Measurements from ENCODE around the gene JUP.

DNA sequence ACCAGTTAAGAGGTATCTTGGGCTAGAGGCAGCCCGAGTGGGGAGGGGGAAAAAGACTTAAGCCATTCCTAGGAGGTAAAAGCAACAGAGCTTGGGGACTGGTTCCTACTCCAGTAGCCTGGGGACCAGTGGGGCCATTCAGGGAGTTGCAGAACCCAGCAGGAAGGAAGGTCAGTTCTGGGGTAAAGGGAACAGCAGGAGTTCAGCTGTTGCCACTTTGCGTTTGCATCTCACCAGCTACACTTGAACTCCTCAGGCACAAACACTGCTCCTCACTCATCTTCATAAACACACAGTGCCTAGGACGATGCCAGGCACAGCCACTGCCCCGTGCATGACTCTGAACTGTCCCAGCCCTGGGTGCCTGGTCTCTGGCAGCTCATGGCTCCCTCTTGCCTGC lies 56.0 kb downstream of the JUP start:
- TF ChIP-seq, protein P1, sequence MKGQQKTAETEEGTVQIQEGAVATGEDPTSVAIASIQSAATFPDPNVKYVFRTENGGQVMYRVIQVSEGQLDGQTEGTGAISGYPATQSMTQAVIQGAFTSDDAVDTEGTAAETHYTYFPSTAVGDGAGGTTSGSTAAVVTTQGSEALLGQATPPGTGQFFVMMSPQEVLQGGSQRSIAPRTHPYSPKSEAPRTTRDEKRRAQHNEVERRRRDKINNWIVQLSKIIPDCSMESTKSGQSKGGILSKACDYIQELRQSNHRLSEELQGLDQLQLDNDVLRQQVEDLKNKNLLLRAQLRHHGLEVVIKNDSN (IDR thresholded peaks at IDR 0.05) = no peak
- no peak for TF ChIP-seq TCF12 (IDR thresholded peaks at IDR 0.05; ENCODE audit: low read depth)
- TF ChIP-seq, protein P2, sequence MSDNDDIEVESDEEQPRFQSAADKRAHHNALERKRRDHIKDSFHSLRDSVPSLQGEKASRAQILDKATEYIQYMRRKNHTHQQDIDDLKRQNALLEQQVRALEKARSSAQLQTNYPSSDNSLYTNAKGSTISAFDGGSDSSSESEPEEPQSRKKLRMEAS (IDR thresholded peaks at IDR 0.05) = no peak
- no peak for TF ChIP-seq EP300 (IDR thresholded peaks at IDR 0.05; ENCODE audit: borderline replicate concordance)
- TF ChIP-seq TAF1 (IDR thresholded peaks at IDR 0.05; ENCODE audit: low read depth) = no peak
- no peak for TF ChIP-seq CREB1 (IDR thresholded peaks at IDR 0.05; ENCODE audit: low read depth)
- TF ChIP-seq, protein P3, sequence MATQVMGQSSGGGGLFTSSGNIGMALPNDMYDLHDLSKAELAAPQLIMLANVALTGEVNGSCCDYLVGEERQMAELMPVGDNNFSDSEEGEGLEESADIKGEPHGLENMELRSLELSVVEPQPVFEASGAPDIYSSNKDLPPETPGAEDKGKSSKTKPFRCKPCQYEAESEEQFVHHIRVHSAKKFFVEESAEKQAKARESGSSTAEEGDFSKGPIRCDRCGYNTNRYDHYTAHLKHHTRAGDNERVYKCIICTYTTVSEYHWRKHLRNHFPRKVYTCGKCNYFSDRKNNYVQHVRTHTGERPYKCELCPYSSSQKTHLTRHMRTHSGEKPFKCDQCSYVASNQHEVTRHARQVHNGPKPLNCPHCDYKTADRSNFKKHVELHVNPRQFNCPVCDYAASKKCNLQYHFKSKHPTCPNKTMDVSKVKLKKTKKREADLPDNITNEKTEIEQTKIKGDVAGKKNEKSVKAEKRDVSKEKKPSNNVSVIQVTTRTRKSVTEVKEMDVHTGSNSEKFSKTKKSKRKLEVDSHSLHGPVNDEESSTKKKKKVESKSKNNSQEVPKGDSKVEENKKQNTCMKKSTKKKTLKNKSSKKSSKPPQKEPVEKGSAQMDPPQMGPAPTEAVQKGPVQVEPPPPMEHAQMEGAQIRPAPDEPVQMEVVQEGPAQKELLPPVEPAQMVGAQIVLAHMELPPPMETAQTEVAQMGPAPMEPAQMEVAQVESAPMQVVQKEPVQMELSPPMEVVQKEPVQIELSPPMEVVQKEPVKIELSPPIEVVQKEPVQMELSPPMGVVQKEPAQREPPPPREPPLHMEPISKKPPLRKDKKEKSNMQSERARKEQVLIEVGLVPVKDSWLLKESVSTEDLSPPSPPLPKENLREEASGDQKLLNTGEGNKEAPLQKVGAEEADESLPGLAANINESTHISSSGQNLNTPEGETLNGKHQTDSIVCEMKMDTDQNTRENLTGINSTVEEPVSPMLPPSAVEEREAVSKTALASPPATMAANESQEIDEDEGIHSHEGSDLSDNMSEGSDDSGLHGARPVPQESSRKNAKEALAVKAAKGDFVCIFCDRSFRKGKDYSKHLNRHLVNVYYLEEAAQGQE (IDR thresholded peaks at IDR 0.05; ENCODE audit: low read depth) = no peak
- no peak for TF ChIP-seq RAD21 (IDR thresholded peaks at IDR 0.05; ENCODE audit: low read depth)
- no peak for TF ChIP-seq CEBPB (IDR thresholded peaks at IDR 0.05)
- no peak for TF ChIP-seq EGR1 (IDR thresholded peaks at IDR 0.05)
- TF ChIP-seq YY1 (IDR thresholded peaks at IDR 0.05; ENCODE audit: low read depth) = no peak
- TF ChIP-seq FOXM1 (IDR thresholded peaks at IDR 0.05; ENCODE audit: borderline replicate concordance, low read depth) = no peak
- TF ChIP-seq ZBTB7A (IDR thresholded peaks at IDR 0.05; ENCODE audit: low read depth) = no peak
